ENCODE results near the gene VIPR2.

VIPR2 gene

DNA sequence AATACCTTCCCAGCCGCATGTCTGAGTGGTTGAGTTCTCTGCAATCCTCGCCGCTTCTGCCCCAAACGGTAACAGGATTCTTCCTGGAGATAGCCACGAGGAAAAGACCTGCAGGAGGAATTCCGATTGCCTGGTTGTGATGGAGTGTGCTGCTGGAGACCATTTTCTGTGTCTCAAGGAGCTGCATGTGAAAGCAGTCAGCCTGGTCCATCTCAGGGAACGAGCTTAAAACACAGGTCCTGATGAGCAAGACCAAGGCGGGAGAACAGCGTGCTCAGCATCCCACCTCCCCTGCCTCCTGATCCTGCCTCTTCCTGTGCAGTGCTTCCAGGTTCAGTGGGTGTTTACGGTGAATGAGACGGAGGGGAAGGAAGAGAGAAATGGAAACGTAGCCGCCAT, 26.5 kb downstream of the VIPR2 start:
- no peak overlapping the region for H3K4me3 ChIP-seq (ENCODE audit: low read length)
- no peaks in the 10 kb centered on the region for H3K9me3 ChIP-seq (ENCODE audit: control insufficient read depth, insufficient read depth, low read length)
- no peaks in the 10 kb centered on the region for H3K36me3 ChIP-seq (ENCODE audit: control insufficient read depth, low read length)
- H3K79me2 ChIP-seq (ENCODE audit: control insufficient read depth, low read length), result no peaks in the 10 kb centered on the region
- no peaks in the 10 kb centered on the region for H4K20me1 ChIP-seq (ENCODE audit: control insufficient read depth, insufficient read depth, low read depth, low read length)
- TF ChIP-seq EZH2phosphoT487 (IDR thresholded peaks at IDR 0.05; ENCODE audit: borderline replicate concordance, low read length), result no peak
- TF ChIP-seq, protein P1, sequence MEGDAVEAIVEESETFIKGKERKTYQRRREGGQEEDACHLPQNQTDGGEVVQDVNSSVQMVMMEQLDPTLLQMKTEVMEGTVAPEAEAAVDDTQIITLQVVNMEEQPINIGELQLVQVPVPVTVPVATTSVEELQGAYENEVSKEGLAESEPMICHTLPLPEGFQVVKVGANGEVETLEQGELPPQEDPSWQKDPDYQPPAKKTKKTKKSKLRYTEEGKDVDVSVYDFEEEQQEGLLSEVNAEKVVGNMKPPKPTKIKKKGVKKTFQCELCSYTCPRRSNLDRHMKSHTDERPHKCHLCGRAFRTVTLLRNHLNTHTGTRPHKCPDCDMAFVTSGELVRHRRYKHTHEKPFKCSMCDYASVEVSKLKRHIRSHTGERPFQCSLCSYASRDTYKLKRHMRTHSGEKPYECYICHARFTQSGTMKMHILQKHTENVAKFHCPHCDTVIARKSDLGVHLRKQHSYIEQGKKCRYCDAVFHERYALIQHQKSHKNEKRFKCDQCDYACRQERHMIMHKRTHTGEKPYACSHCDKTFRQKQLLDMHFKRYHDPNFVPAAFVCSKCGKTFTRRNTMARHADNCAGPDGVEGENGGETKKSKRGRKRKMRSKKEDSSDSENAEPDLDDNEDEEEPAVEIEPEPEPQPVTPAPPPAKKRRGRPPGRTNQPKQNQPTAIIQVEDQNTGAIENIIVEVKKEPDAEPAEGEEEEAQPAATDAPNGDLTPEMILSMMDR (IDR thresholded peaks at IDR 0.05; ENCODE audit: low read depth, low read length, poor library complexity, severe bottlenecking), result no peak
- no peaks in the 10 kb centered on the region for H3K27me3 ChIP-seq (ENCODE audit: control insufficient read depth, low read length)
- no peak overlapping the region for H3K4me2 ChIP-seq (ENCODE audit: low read length)
- H3K27ac ChIP-seq (ENCODE audit: low read depth, low read length), result no peak overlapping the region
- no peaks in the 10 kb centered on the region for H3K4me1 ChIP-seq (ENCODE audit: control insufficient read depth, low read length)
- H3K9me2 ChIP-seq (replicated peaks; ENCODE audit: control insufficient read depth, low read length), result no peaks in the 10 kb centered on the region
- H3F3A ChIP-seq (ENCODE audit: control insufficient read depth, insufficient read depth), result no peaks in the 10 kb centered on the region

DNA sequence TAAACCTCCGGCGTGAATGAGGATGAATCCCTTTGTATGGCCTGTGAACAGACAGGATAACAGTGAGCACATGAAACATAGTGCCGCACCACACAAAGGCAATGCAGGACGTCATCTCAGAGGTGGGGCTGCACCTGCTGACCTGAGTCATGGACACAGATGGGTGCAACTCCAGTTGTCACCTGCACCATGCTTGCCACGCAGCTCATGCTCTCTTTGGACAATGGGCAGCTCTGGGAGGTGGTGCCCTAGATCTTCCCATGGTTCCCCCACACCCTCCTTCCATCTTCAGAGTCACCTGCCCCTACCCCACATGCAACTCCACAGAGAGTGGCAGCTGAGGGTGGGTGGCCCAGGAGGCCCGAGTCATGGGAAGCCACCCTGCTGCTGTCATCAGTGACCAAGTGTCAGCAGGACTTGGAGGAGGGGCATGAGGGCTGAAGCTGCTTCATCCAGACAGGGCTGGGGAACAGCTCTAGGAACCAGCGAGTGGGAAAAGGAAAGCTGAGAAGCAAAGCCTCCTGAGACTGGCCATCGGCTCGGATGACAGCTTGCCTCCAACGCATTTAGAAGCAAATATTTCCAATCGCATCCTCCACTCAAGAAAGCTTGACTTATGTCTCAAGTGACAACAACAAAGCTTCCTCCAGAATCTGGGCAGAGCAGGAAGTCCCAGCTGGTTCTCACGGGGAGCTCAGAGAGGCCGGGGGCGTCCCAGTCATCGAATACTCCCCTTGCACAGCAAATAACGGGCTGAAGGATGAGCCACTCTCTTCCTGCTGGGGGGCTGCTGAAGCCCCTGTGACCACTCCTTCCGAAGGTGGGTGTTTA, 27.1 kb downstream of the VIPR2 start:
- Histone ChIP-seq H3K27me3 (ENCODE audit: control insufficient read depth, low read length) (no peaks in the 10 kb centered on the region), H3K79me2 (ENCODE audit: control insufficient read depth, low read length) (no peaks in the 10 kb centered on the region), H3K4me2 (ENCODE audit: low read length) (no peak overlapping the region), H4K20me1 (ENCODE audit: control insufficient read depth, insufficient read depth, low read depth, low read length) (no peaks in the 10 kb centered on the region), H3K36me3 (ENCODE audit: control insufficient read depth, low read length) (no peaks in the 10 kb centered on the region), H3K4me1 (ENCODE audit: control insufficient read depth, low read length) (no peaks in the 10 kb centered on the region), H3K4me3 (ENCODE audit: low read length) (no peak overlapping the region), H3K27ac (ENCODE audit: low read depth, low read length) (no peak overlapping the region), H3F3A (ENCODE audit: control insufficient read depth, insufficient read depth) (no peaks in the 10 kb centered on the region), H3K9me2 (replicated peaks; ENCODE audit: control insufficient read depth, low read length) (no peaks in the 10 kb centered on the region), H3K9me3 (ENCODE audit: control insufficient read depth, insufficient read depth, low read length) (no peaks in the 10 kb centered on the region)
- TF ChIP-seq, protein P1 (IDR thresholded peaks at IDR 0.05; ENCODE audit: low read depth, low read length, poor library complexity, severe bottlenecking), result no peak
- no peak for TF ChIP-seq EZH2phosphoT487 (IDR thresholded peaks at IDR 0.05; ENCODE audit: borderline replicate concordance, low read length)

DNA sequence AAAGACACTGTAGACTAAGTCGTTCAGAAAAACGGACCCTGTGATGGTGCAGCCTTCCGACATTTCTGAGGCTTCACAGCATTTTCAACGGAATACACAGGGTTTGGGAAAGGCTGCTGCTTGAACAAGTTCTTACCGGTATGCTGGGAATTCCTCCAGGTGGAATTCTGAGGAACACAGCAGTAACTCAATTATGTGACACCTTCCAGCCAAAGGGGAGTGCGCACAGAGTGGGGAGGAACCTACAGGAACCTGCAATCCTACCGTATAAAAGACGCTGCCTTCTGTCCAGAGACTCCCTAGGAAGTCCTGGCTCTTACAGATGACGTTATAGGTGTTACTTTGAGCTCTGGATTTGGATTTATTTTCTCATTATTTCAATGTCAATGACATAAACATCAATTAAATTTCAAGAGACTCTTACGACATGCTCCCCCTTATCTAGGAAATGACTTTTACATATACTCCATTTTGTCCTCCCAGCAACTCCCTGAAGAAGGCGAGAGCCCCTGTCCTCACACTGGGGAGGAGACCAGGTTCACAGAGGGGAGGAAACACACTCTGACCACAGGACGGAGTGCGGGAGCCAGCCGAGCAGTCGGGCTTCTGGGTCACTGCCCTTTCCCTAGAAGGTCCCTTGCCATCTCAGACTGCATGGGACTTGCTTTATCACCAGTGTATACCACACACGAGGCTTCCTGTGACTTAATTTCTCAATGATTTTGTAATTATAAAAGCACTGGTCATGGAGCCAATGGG, 27.9 kb downstream of the VIPR2 start:
- Histone ChIP-seq H3F3A (ENCODE audit: control insufficient read depth, insufficient read depth) (no peaks in the 10 kb centered on the region), H3K27ac (ENCODE audit: low read depth, low read length) (no peak overlapping the region), H3K79me2 (ENCODE audit: control insufficient read depth, low read length) (no peaks in the 10 kb centered on the region), H3K9me2 (replicated peaks; ENCODE audit: control insufficient read depth, low read length) (no peaks in the 10 kb centered on the region), H3K36me3 (ENCODE audit: control insufficient read depth, low read length) (no peaks in the 10 kb centered on the region), H3K9me3 (ENCODE audit: control insufficient read depth, insufficient read depth, low read length) (no peaks in the 10 kb centered on the region), H3K4me3 (ENCODE audit: low read length) (no peak overlapping the region), H3K27me3 (ENCODE audit: control insufficient read depth, low read length) (no peaks in the 10 kb centered on the region), H4K20me1 (ENCODE audit: control insufficient read depth, insufficient read depth, low read depth, low read length) (no peaks in the 10 kb centered on the region), H3K4me1 (ENCODE audit: control insufficient read depth, low read length) (no peaks in the 10 kb centered on the region), H3K4me2 (ENCODE audit: low read length) (no peak overlapping the region)
- TF ChIP-seq, protein P1 (IDR thresholded peaks at IDR 0.05; ENCODE audit: low read depth, low read length, poor library complexity, severe bottlenecking), result no peak
- no peak for TF ChIP-seq EZH2phosphoT487 (IDR thresholded peaks at IDR 0.05; ENCODE audit: borderline replicate concordance, low read length)
